Neural progenitor cell (in vitro differentiated cells): Measurements from ENCODE around the gene MCMBP. TPM values are rescaled to one million over a fixed set of nuclear protein-coding genes. Genes with fewer than 3 reads are reported as not detected.

Experiments
- DNase-seq: peaks from one replicate; pipeline ENCODE4 v3.0.0-alpha.2; 2016; ENCODE audit warnings: low spot score
- H2AFZ ChIP-seq: fragments of 200-600 bp; sonication (generic); replicated peaks from 2 replicates; pipeline ENCODE4 v1.6.1; 2016; ENCODE audit warnings: antibody characterized with exemption
- H3F3A ChIP-seq: fragments of 200-600 bp; sonication (generic); 2 replicates; pipeline ENCODE4 v1.6.1; 2016; ENCODE audit warnings: antibody characterized with exemption, low read depth
- H3K27ac ChIP-seq: fragments of 200-600 bp; sonication (generic); 2 replicates; pipeline ENCODE4 v1.5.1; 2016; ENCODE audit warnings: mild to moderate bottlenecking
- H3K27me3 ChIP-seq: fragments of 200-600 bp; sonication (generic); 2 replicates; pipeline ENCODE4 v1.6.1; 2016; ENCODE audit warnings: mild to moderate bottlenecking, moderate library complexity
- H3K36me3 ChIP-seq: fragments of 200-600 bp; sonication (generic); 2 replicates; pipeline ENCODE4 v1.5.1; 2016
- H3K4me1 ChIP-seq: fragments of 200-600 bp; sonication (generic); 2 replicates; pipeline ENCODE4 v1.6.1; 2016; ENCODE audit warnings: mixed run types
- H3K4me2 ChIP-seq: fragments of 200-600 bp; sonication (generic); 2 replicates; pipeline ENCODE4 v1.6.1; 2016
- H3K4me3 ChIP-seq: fragments of 200-600 bp; sonication (generic); 2 replicates; pipeline ENCODE4 v1.5.1; 2016
- H3K79me2 ChIP-seq: fragments of 200-600 bp; sonication (generic); 2 replicates; pipeline ENCODE4 v1.6.1; 2016; ENCODE audit warnings: low read depth
- H3K9ac ChIP-seq: fragments of 200-600 bp; sonication (generic); 2 replicates; pipeline ENCODE4 v1.6.1; 2016
- H3K9me3 ChIP-seq: fragments of 200-600 bp; sonication (generic); 2 replicates; pipeline ENCODE4 v1.5.1; 2016; ENCODE audit warnings: low read depth
- H4K20me1 ChIP-seq: fragments of 200-600 bp; sonication (generic); 2 replicates; pipeline ENCODE4 v1.6.1; 2016; ENCODE audit warnings: low read depth
- H3K27ac Mint-ChIP-seq: 3 replicates; pipeline ENCODE4 v1.8.0; 2021; ENCODE audit warnings: mixed read lengths
- H3K27me3 Mint-ChIP-seq: 2 replicates; pipeline ENCODE4 v1.8.0; 2022; ENCODE audit warnings: low read depth, mild to moderate bottlenecking, inconsistent platforms, moderate library complexity, mixed read lengths; ENCODE audit not compliant: insufficient read depth
- H3K36me3 Mint-ChIP-seq: 3 replicates; pipeline ENCODE4 v1.8.0; 2021; ENCODE audit warnings: mixed read lengths
- H3K4me1 Mint-ChIP-seq: 3 replicates; pipeline ENCODE4 v1.8.0; 2021; ENCODE audit warnings: mixed read lengths
- H3K4me3 Mint-ChIP-seq: 3 replicates; pipeline ENCODE4 v1.8.0; 2021; ENCODE audit warnings: mild to moderate bottlenecking, moderate library complexity, mixed read lengths
- H3K9me3 Mint-ChIP-seq: 3 replicates; pipeline ENCODE4 v1.8.0; 2020; ENCODE audit warnings: mixed read lengths
- EZH2 ChIP-seq: fragments of 200-600 bp; sonication (generic); IDR thresholded peaks from 2 replicates; pipeline ENCODE4 v1.6.1; 2017; ENCODE audit warnings: antibody characterized with exemption, mild to moderate bottlenecking, moderate library complexity
- EZH2phosphoT487 ChIP-seq: fragments of 200-600 bp; sonication (generic); IDR thresholded peaks from 2 replicates; pipeline ENCODE4 v1.6.1; 2017; ENCODE audit warnings: antibody characterized with exemption
- total RNA-seq: library from RNA; depleted of rRNA; stranded (reverse); fragments of >200 nt; gene quantifications from 2 replicates; pipeline ENCODE4 v1.2.3, GENCODE V29; 2015; ENCODE audit warnings: low replicate concordance
- TF ChIP-seq, protein P1 (sequence below): fragments of 200-600 bp; sonication (generic); IDR thresholded peaks from 2 replicates; pipeline ENCODE4 v1.5.1; 2017; ENCODE audit warnings: antibody characterized with exemption, mild to moderate bottlenecking

MCMBP gene
- total RNA-seq, 1 donor from 2014 or later, result 86.3 TPM

GRCh38 chr10:119782981-119783664 is 89.5 kb downstream of the MCMBP start:
- Histone ChIP-seq H4K20me1 (no peaks in the 10 kb centered on the region), H3K9ac (no peak overlapping the region), H3K36me3 (no peaks in the 10 kb centered on the region), H3K4me2 (no peak overlapping the region), H3K4me1 (peaks cover 23% of the 10 kb centered on the region), H3K27ac (no peak overlapping the region), H3K27me3 (no peaks in the 10 kb centered on the region), H3K79me2 (no peaks in the 10 kb centered on the region), H3K4me3 (no peak overlapping the region), H2AFZ (no peak overlapping the region), H3K9me3 (no peaks in the 10 kb centered on the region), H3F3A (peaks cover 6% of the 10 kb centered on the region)
- no peak for DNase-seq
- Mint-ChIP-seq H3K9me3 (no peaks in the 10 kb centered on the region), H3K27ac (no peak overlapping the region), H3K4me3 (no peak overlapping the region), H3K27me3 (peaks cover 2% of the 10 kb centered on the region), H3K4me1 (peaks cover 18% of the 10 kb centered on the region), H3K36me3 (peaks cover 4% of the 10 kb centered on the region)
- TF ChIP-seq, protein P1, sequence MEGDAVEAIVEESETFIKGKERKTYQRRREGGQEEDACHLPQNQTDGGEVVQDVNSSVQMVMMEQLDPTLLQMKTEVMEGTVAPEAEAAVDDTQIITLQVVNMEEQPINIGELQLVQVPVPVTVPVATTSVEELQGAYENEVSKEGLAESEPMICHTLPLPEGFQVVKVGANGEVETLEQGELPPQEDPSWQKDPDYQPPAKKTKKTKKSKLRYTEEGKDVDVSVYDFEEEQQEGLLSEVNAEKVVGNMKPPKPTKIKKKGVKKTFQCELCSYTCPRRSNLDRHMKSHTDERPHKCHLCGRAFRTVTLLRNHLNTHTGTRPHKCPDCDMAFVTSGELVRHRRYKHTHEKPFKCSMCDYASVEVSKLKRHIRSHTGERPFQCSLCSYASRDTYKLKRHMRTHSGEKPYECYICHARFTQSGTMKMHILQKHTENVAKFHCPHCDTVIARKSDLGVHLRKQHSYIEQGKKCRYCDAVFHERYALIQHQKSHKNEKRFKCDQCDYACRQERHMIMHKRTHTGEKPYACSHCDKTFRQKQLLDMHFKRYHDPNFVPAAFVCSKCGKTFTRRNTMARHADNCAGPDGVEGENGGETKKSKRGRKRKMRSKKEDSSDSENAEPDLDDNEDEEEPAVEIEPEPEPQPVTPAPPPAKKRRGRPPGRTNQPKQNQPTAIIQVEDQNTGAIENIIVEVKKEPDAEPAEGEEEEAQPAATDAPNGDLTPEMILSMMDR, result no peak
- TF ChIP-seq EZH2 (no peak), EZH2phosphoT487 (no peak)

DNA sequence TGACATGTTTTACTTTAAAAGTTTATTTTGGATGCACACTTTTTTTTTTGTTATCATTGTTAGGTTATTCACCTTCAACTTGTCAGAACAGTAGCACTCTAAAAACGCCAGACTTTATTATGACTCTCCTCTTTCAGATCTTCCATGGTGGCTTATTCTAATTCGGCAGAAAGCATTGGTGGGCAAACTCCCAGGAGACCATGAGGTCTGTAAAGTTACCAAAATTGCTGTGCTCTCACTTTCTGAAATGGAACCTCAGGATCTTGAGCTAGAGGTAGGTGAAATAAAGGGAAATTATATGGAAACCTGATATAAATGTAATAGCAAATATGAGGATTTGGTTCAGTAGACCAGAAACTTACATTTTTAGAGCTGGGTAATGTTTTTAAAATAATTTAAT is 91.1 kb downstream of the MCMBP start:
- Mint-ChIP-seq H3K4me3 (no peak overlapping the region), H3K4me1 (peaks cover 15% of the 10 kb centered on the region), H3K27me3 (no peaks in the 10 kb centered on the region), H3K9me3 (no peaks in the 10 kb centered on the region), H3K27ac (no peak overlapping the region), H3K36me3 (peaks cover 2% of the 10 kb centered on the region)
- no peaks in the 10 kb centered on the region for H3K27me3 ChIP-seq
- no peak for DNase-seq
- no peak overlapping the region for H3K4me2 ChIP-seq
- H3K9ac ChIP-seq, result no peak overlapping the region
- H3F3A ChIP-seq, result peaks cover 6% of the 10 kb centered on the region
- TF ChIP-seq, protein P1, result no peak
- TF ChIP-seq EZH2phosphoT487 (no peak), EZH2 (no peak)
- H3K27ac ChIP-seq, result no peak overlapping the region
- H3K79me2 ChIP-seq, result no peaks in the 10 kb centered on the region
- no peak overlapping the region for H3K4me3 ChIP-seq
- H3K4me1 ChIP-seq, result peaks cover 20% of the 10 kb centered on the region
- H3K36me3 ChIP-seq, result no peaks in the 10 kb centered on the region
- H4K20me1 ChIP-seq, result no peaks in the 10 kb centered on the region
- H2AFZ ChIP-seq, result no peak overlapping the region
- H3K9me3 ChIP-seq, result no peaks in the 10 kb centered on the region

- no peak for DNase-seq
Measured at GRCh38 chr10:119780879-119781480, 91.7 kb downstream of the MCMBP start.

More at GRCh38 chr10:119780879-119781480, 91.7 kb downstream of the MCMBP start:
- no peaks in the 10 kb centered on the region for H4K20me1 ChIP-seq
- no peaks in the 10 kb centered on the region for H3K9me3 Mint-ChIP-seq
- H3K27ac ChIP-seq, result no peak overlapping the region
- H3K4me1 Mint-ChIP-seq, result peaks cover 10% of the 10 kb centered on the region
- H3K27ac Mint-ChIP-seq, result no peak overlapping the region
- no peak for TF ChIP-seq EZH2
- TF ChIP-seq EZH2phosphoT487, result no peak
- TF ChIP-seq, protein P1, result no peak
- H3K4me1 ChIP-seq, result peaks cover 14% of the 10 kb centered on the region
- H3K4me3 Mint-ChIP-seq, result no peak overlapping the region
- peaks cover 2% of the 10 kb centered on the region for H3K36me3 Mint-ChIP-seq
- H2AFZ ChIP-seq, result no peak overlapping the region
- no peaks in the 10 kb centered on the region for H3K36me3 ChIP-seq
- H3K9ac ChIP-seq, result no peak overlapping the region
- H3K4me3 ChIP-seq, result no peak overlapping the region
- H3K27me3 ChIP-seq, result no peaks in the 10 kb centered on the region
- H3K4me2 ChIP-seq, result no peak overlapping the region
- no peaks in the 10 kb centered on the region for H3K9me3 ChIP-seq
- H3K79me2 ChIP-seq, result no peaks in the 10 kb centered on the region
- no peaks in the 10 kb centered on the region for H3K27me3 Mint-ChIP-seq
- peaks cover 2% of the 10 kb centered on the region for H3F3A ChIP-seq

Other genes with a start within 250 kb of the MCMBP start
- 2.3 and 6.7 TPM in 2 replicates for gene BAG3, start 221.5 kb downstream of the MCMBP start, total RNA-seq
- 125 and 167 TPM in 2 replicates for gene INPP5F, start 146.8 kb downstream of the MCMBP start, total RNA-seq
- gene SEC23IP, start 19.9 kb upstream of the MCMBP start, total RNA-seq, result 23.4 and 39.2 TPM in 2 replicates